ELF-1 (cell line): Measurements from ENCODE around the gene LETM1.

Experiments used
- DNase-seq: peaks from one replicate; pipeline ENCODE4 v3.0.0-alpha.2; 2016; ENCODE audit warnings: low read depth, low spot score

LETM1 gene

DNA sequence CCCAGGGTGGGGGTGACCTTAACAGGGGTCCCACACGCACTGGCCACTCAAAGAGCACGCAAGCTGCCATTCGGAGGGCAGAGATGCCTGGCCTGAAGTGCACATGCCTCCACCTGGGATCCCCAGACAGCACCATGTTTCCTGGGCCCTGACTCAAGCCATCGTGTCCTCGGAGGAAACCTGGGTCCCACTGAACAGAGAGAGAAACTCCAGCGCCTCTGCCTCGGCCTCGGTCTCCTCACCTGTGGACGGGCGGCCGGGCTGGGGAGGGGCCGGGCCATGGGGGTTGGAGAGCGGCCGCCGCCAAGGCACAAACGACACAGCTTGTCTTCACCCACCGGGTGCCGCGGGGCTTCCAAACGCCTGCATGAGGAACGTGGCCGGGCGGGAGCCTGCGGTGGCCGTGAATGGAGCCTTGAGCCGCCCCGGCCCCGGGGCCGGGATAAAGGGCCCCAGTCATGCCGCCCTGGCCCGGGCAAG, 92.8 kb downstream of the LETM1 start:
- DNase-seq: no peak

GRCh38 chr4:1762264-1763010, 93.5 kb downstream of the LETM1 start:
- no peak for DNase-seq
